HG02884 (cell line): Measurements from ENCODE around the gene CACUL1.
"Not testable (repeated sequence)": the region's sequence is repeated elsewhere in the genome, so short reads cannot be mapped to it uniquely, and the experiment has no call there.

Experiments used
- ATAC-seq: cut with Tn5 transposase; IDR thresholded peaks from one replicate; pipeline ENCODE4 v1.9.1; 2021; ENCODE audit warnings: mild to moderate bottlenecking, moderate library complexity; ENCODE audit not compliant: unreplicated experiment

Gene CACUL1

DNA sequence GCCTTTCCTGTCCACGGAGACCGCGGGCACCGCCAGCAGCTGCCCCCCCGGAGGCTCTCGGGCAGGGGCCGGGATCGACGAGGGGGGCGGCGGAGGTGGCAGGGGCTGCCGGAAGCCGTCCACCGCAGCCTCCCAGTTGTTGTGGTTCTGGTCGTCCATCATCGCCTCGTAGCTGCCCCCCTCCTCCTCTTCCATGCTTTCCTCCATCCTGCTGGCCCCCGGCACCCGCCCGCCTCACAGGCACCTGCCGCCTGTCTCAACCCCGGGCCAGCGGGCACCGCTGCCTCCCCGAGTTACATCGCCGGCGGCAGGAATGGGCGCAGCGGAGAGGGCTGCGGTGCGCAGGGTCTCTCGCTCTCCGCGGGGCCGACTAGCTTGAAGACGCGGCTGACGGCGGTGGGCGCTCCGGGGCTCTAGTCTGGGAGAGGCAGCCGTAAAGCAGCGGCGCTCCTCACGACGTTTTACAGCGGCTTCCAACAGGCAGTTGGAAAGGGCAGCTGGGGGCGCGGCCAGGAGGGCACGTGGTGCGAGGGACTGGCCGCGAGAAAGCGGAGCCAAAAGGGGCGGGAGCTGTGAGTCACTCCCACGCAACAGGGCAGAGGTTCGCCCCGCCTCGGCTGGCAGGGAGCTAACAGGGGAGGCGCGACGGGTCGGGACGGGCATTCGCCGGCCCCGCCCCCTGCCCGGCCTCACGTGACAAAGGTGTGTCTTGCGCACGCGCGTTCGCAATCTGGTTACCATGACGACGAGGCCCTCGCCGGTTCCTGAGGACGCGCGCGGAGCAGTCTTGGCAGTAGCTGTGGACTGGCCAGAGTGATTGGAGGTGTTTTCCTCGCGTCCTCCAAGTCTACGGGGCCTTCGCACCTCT, at the start of gene CACUL1:
CACUL1 (minus strand) TSS at position 415 of the 868 bp plus-strand sequence; CDS start at position 207, 208 bp downstream.
- ATAC-seq = peak; percentile 88

DNA sequence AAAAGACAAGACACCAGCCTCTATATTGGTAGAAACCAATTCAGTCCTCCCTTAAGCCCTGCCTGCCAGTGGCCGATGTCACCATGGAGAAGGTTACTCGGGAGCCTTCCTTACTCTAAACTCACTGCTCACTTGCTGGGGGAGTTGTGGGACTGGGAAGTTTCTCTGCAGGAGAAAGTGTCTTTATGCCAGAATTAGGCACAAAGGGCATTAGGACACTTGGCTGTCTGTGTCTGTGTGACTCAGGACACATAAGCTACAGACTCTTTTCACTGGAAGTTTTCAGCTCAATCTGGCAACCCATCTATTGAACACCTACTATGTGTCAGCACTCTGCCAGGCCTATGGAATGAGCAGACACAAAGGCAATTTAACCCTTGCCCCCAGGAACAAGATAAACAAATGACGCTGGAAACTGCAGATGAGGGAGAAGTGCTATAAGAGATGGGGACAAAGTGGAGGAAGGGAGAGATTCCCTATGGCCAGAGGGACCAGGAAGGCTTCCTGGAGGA, 49.5 kb upstream of the CACUL1 start:
- no peak for ATAC-seq

DNA sequence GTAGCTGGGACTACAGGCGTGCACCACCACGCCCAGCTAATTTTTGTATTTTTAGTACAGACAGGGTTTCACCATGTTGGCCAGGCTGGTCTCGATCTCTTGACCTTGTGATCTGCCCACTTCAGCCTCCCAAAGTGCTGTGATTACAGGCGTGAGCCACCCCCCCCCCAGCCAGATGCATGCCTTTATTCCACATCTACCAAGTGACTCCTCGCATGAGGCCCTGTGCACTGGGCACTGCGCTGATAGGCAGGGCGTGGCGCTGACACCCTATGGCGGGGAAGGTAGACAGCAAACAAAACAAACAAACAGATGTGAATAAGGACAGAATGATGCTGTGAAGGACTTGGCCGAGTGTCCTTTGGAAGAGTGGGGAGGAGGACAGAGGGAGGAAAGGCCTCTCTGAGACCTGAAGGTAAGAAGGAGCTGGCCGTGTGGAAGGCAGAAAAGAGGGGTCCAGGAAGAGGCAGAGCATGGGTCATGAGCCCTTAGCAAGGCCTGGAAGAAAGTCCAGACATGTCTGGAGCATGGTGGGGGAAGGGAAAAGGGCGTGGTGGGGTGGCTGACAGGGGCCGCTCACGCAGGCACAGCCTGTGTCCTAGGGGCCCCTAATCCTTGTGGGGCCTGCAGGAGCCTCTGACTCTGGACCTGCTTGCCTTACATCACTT, 47.5 kb upstream of the CACUL1 start:
- ATAC-seq = no peak

DNA sequence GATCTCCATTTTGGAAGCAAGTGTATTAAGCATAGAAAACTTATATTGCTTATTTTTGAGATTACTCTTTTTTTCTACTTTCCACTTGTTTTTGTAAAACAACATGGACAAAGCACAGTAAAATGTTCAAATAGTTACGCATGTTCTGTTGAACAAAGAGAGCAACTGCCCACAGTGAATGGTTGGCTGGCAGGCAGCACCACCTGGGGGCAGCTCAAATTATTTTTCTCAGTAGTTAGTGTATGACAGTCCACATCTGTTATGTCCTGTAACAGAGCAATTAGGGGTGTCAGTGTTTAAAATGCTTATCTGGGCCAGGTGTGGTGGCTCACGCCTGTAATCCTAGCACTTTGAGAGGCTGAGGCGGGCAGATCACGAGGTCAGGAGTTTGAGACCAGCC, 46.1 kb upstream of the CACUL1 start:
- no peak for ATAC-seq

DNA sequence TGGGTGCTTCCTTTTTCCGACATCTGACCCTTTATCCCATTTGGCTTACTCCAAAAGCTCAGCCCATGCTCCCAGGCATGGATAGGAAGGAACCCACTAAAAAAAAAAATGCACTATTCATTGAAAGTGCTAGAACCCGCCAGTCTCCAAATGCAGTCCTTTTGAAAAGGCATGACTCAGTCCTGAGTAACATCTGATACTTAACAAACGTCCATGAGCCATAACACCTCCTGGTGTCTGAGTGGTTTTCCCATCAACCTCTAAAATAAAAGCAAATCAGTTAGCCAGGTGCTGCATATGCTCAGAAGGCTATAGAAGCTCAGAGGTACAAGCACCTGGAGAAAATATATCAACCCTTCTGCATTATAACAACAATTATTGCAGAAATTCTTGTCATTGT, 45.0 kb upstream of the CACUL1 start:
- no peak for ATAC-seq

DNA sequence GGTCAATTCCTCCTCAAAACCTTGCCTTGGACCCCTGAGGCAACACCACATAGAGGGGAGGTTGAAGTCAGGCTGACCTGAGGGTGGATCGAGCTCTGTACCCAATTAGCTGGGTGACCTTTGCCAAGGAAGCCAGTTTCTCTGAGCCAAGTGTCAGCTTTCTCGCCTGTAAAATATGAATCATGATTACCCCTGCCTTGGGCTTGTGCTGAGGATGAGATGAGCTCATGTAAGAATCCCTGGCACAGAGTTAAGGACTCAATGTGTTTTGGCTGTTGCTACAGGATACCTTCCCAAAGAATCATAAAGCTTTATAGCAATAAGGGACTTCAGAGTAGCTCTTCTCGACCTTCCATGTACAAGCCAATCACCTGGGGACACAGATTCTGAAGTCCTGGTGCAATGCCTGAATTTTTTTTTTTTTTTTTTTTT, 43.5 kb upstream of the CACUL1 start:
- ATAC-seq = no peak

DNA sequence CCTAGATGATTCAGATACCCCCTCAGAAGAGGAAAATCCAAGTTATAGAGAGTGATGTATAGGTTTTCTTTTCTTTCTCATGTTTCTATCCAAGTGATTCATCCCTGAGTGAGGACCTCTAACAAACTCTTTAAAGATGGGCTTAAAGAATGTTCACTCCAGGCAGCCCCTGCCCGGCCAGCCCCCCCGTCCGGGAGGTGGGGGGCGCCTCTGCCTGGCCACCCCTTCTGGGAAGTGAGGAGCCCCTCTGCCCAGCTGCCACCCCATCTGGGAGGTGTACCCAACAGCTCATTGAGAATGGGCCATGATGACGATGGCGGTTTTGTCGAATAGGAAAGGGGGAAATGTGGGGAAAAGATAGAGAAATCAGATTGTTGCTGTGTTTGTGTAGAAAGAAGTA, 40.2 kb upstream of the CACUL1 start:
- not testable (repeated sequence) for ATAC-seq

DNA sequence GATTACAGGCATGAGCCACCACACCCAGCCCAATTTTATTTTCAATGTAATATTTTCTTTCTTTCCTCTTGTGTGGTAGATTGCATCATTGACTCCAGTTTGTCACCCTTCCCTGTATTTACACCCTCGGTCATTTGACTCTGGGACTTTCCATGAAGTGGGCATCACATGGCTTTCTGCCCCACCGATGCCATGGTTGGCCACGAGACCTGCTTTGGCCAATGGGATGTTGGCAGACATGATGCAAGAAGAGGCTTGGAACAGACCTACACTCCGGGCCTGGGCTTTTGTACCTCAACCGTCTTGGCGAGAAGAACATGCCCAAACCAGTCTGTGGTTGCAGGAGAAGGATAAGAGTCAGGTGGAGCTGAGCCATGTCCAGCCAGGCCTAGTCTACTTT, 38.8 kb upstream of the CACUL1 start:
- no peak for ATAC-seq

DNA sequence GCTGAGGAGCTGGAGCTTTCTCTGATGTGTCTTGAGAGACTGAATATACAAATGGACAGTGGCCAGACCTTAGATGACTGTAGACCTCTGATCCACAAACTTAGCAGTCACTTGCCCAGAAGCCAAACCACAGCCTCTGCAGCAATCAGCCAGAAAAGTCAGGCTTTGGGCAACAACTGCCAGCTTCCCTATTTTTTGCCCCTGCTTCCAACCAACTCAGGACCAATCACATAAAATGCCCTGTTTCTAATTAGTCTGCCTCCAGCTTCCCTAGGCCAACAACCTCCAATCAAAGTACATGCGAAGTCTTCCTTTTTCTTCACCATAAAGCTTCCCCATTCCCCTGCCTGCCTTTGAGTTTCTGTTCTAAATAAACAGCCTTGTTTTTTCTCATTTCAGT, 37.8 kb upstream of the CACUL1 start:
- ATAC-seq = no peak

DNA sequence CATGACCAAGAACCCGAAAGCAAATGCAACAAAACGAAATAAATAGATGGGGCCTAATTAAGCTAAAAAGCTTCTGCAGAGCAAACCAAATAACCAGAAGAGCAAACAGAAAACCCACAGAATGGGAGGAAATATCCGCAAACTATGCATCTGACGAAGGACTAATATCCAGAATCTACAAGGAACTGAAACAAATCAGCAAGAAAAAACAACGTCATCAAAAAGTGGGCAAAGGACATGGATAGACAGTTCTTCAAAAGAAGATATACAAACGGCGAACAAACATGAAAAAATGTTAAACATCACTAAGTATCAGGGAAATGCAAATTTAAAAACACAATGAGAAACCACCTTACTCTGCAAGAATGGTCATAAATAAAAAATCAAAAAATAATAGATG, 35.3 kb upstream of the CACUL1 start:
- ATAC-seq = no peak

DNA sequence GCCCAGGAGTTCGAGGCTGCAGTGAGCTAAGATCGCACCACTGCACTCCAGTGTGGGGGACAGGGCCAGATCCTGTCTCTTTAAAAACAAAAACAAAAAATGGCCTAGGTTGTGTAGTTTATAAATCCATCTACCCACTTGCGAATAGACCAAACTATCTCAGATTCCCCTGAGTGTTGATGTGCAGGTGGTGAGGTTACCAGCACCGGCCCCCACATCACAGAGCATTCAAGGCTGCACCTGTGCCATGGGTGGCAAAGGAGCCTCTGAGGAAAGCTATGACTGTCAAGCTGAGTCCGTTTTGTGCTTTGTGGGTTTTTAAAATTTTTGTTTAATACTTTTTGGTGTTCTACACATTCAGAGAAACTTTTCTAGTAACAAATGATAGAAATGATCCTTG, 30.8 kb upstream of the CACUL1 start:
- ATAC-seq = no peak

DNA sequence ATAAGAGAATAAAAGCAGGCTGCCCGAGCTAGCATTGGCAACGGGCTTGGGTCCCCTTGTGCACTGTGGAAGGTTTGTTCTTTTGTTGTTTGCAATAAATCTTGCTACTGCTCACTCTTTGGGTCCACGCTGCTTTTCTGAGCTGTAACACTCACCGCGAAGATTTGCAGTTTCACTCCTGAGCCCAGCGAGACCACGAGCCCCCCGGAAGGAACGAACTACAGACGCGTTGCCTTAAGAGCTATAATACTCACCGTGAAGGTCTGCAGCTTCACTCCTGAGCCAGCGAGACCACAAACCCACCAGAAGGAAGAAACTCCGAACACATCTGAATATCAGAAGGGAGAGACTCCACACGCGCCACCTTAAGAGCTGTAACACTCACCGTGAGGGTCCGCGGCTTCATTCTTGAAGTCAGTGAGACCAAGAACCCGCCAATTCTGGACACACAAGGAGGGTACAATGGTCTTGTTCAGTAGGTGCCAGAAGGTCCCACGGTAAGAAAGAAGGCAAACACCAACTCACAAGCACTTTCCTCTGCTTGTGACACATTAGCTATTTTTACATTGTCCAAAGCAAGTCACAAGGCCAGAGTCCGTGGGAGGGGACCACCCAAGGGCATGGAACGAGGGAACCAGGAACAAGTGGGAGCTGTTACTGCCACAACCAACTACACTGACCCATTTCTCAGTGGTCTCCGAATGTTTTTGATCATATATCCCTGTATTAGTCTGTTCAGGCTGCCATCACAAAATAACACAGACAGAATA, 29.2 kb upstream of the CACUL1 start:
- no peak for ATAC-seq

DNA sequence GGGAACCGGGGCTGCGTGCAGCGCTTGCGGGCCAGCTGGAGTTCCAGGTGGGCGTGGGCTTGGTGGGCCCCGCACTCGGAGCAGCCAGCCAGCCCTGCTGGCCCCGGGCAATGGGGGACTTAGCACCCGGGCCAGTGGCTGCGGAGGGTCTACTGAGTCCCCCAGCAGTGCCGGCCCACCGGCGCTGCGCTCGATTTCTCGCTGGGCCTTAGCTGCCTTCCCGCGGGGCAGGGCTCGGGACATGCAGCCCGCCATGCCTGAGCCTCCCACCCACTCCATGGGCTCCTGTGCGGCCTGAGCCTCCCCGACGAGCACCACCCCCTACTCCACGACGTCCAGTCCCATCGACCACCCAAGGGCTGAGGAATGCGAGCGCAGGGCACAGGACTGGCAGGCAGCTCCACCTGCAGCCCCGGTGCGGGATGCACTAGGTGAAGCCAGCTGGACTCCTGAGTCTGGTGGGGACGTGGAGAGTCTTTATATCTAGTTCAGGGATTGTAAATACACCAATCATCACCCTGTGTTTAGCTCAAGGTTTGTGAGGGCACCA, 28.2 kb upstream of the CACUL1 start:
- not testable (repeated sequence) for ATAC-seq

DNA sequence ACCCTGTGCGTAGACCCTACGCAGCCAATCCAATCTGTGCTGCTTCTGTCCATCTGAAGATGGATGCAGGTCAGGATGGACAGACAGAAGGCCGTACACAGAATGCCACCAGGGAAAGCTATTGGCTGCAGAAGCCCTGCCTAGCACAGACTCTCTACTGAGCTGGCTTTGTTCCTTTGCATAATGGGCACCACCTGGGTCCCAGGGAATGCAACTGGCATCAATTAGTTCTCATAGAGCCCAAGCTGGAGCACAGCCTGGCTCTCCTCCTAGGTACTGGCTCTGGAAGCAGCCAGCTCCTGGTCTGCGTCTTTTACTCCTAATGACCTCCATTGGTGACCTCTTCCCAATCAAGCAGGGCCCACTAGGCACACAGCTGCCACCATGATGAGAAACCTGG, 26.8 kb upstream of the CACUL1 start:
- ATAC-seq = no peak

DNA sequence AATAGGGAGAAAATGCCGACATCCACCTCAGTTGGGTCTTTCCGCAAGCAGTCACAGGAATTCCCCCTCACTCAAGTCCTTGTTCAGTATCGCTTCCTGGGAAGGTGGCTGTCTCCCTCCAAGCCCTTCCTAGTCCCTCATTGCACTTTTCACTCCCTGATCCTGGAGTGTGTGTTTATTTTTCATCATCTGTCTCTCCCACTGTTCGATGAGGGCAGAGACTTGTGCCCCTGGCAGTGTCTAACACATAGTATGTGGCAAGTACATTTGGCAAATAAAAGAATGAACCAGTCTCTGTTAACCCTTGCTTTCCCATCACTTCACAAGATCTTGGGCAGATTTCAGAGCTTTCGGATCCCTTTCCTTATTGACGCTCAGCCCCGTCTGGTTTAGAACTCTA, 24.0 kb upstream of the CACUL1 start:
- no peak for ATAC-seq

DNA sequence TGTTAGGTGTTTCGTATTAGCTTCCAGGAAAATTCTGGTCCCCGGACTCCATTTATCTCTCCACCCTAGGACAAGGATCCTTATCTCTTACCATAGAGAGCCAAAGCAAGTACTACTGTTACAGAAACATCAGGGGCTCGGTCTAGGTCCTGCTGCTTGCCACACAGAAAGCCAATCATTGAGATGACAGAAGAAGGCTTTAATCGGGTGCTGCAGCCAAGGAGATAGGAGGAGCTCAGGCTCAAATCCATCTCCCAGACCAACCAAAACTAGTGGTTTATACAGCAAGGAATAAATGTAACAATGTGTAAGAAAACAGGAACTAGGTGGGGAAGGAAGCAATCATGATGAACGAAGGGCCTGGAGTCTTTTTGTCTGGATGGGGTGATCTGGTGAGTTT, 22.2 kb upstream of the CACUL1 start:
- ATAC-seq = no peak

DNA sequence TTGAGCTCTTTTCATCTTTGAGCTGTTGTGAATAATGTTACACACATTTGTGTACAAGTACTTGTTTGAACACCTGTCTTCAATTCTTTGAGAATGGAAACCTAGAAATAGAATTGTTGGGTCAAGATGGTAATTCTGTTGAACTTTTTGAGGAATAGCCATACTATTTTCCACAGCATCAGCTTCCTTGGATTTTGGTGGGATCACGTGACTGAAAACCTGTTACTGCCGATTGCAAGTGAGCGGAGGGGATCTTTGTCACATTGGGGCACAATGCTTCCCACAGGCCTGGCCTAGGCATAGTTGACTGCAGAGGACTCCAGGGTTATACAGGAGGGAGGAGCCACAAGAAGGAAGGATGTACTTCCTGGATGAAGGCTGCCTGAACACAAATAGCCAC, 21.3 kb upstream of the CACUL1 start:
- no peak for ATAC-seq

DNA sequence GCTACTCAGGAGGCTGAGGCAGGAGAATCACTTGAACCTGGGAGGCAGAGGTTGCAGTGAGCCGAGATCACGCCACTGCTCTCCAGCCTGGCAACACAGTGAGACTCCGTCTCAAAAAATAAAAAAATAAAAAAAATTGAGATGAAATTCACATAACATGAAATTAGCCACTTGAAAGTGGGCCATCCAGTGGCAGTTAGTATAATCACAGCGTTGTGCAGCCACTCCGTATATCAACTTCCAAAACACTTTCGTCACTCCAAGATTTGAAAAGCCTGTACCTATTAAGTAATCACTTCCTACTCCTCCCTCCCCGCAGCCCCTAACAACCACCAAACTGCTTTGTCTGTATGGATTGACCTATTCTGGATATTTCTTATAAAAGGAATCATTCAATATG, 20.7 kb upstream of the CACUL1 start:
- no peak for ATAC-seq

DNA sequence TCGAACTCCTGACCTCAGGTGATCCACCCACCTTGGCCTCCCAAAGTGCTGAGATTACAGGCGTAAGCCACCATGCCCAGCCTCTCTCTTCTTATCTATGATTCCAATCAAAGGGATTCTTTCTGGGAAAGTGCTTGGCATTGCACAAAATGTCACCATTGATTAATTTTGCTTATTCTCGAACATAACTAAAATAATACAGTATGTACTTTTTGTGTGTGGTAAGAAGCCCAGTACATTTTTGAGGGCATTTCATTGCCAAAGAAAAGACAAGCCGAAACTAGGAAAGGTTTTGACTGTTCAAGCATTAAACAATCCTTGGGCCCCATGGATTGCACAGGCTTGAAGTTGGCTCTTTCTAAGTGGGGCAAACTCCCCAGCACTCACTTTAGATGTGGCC, 18.3 kb upstream of the CACUL1 start:
- ATAC-seq = no peak

DNA sequence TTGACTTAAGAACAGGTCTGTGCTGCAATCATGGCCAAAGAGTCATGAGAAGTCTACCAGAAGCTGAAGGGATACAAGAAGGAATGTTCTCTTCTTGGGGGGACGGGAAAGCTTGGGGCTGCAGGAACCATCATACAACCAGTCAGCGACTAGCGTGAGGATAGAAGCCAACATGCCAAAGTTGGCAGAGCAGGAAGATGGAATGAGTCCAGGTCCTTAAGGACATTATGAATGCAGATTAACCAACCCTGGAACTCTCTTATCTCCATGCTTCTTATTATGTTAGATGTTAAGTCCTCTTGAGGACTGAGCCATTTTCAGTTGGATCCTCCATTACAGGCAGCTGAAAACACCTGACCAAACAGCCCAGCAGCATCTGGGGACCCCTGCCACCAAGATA, 17.2 kb upstream of the CACUL1 start:
- no peak for ATAC-seq
